Activated T-cell treated with anti-CD3 and anti-CD28 coated beads, Interleukin-2, amount 50 U/mL, for 72 hours (primary cell): ENCODE results near the gene ITGA11. TPM values are rescaled to one million over a fixed set of nuclear protein-coding genes. Genes with fewer than 3 reads are reported as not detected.

Experiments
- ATAC-seq, 2 donors: fragments of 150-1000 bp; cut with Tn5 transposase; replicated peaks in 1 of 2; 2 replicates each; pipeline ENCODE4 v1.10.0; 2021; ENCODE audit warnings: moderate library complexity in 2 of 2, mild to moderate bottlenecking in 1 of 2
- DNase-seq, 2 donors: peaks; one replicate each; pipeline ENCODE4 v3.0.0; 2021 to 2022; ENCODE audit warnings: mixed read lengths in 1 of 2
- H3K27ac Mint-ChIP-seq: one replicate; pipeline ENCODE4 v1.8.0; 2022; ENCODE audit warnings: mild to moderate bottlenecking, moderate library complexity, mixed read lengths
- H3K27me3 Mint-ChIP-seq: one replicate; pipeline ENCODE4 v1.8.0; 2022; ENCODE audit warnings: low read depth, mixed read lengths
- H3K36me3 Mint-ChIP-seq, 2 donors: one replicate each; pipeline ENCODE4 v1.8.0; 2022; ENCODE audit warnings: mixed read lengths in 2 of 2, mild to moderate bottlenecking in 1 of 2; ENCODE audit not compliant: insufficient read depth in 2 of 2
- H3K4me1 Mint-ChIP-seq: one replicate; pipeline ENCODE4 v1.8.0; 2022; ENCODE audit warnings: low read depth, mixed read lengths
- H3K4me3 Mint-ChIP-seq, 2 donors: one replicate each; pipeline ENCODE4 v1.8.0; 2022; ENCODE audit warnings: mild to moderate bottlenecking in 2 of 2, mixed read lengths in 2 of 2, moderate library complexity in 2 of 2
- H3K9me3 Mint-ChIP-seq, 2 donors: one replicate each; pipeline ENCODE4 v1.8.0; 2022; ENCODE audit warnings: mixed read lengths in 2 of 2
- total RNA-seq, 2 donors: library from RNA; stranded (reverse); gene quantifications; one replicate each; pipeline ENCODE4 v1.2.3, GENCODE V29; 2022

ITGA11 gene
- total RNA-seq, 2 donors from 2014 or later = 0.58 to 1.6 TPM

GRCh38 chr15:68249058-68249713, 182.8 kb downstream of the ITGA11 start:
- H3K27ac Mint-ChIP-seq = no peak overlapping the region
- H3K27me3 Mint-ChIP-seq = peaks cover 6% of the 10 kb centered on the region
- DNase-seq (no peak), ATAC-seq (no peak)
- no peak overlapping the region for H3K4me3 Mint-ChIP-seq
- H3K4me1 Mint-ChIP-seq = no peaks in the 10 kb centered on the region
- H3K36me3 Mint-ChIP-seq = peaks cover under 1 to 3% of the 10 kb centered on the region in 2 donors
- H3K9me3 Mint-ChIP-seq = peaks cover 0 to 2% of the 10 kb centered on the region in 2 donors

Other genes with a start within 250 kb of the ITGA11 start
- 1 to 10 TPM; 6.0 to 7.0 TPM for gene CALML4, start 226.8 kb downstream of the ITGA11 start, total RNA-seq
- 10 to 100 TPM; 31.6 to 40.7 TPM for gene CLN6, start 202.4 kb downstream of the ITGA11 start, total RNA-seq
- 10 to 100 TPM; 51.3 to 54.6 TPM for gene FEM1B, start 154.4 kb downstream of the ITGA11 start, total RNA-seq
- under 1 TPM in 1 of 2 donors, not detected in 1; 0.07 TPM for gene CORO2B, start 146.8 kb upstream of the ITGA11 start, total RNA-seq